Adrenal gland (tissue), 5 donors: ENCODE data around the gene SLAMF9.

Experiments
- CTCF ChIP-seq, 6 experiments: fragments of 450-650 bp in 4 of 6; fragments of 200-600 bp in 2 of 6; sonication (generic) in 1 of 6; IDR thresholded peaks; 1 replicate in 5 of 6; 2 replicates in 1 of 6; pipeline versions ENCODE4 v1.5.1 to v1.8.0; 2016 to 2021; ENCODE audit warnings: antibody characterized with exemption in 6 of 6, mild to moderate bottlenecking in 2 of 6, moderate library complexity in 1 of 6
- POLR2A ChIP-seq, 2 donors: fragments of 450-650 bp; IDR thresholded peaks; one replicate each; pipeline ENCODE4 v1.6.1; 2017; ENCODE audit warnings: antibody characterized with exemption in 2 of 2, mild to moderate bottlenecking in 2 of 2, moderate library complexity in 1 of 2
- donor health status: DM: no; HTN: no; CAD: no.

GRCh38 chr1:159992161-159992560 is 38.1 kb upstream of the SLAMF9 start:
- TF ChIP-seq CTCF (IDR thresholded peaks at IDR 0.05) (no peak), POLR2A (IDR thresholded peaks at IDR 0.05) (no peak)
